Keratinocyte (primary cell): ENCODE data around the gene CST4. TPM values are rescaled to one million over a fixed set of nuclear protein-coding genes. Genes with fewer than 3 reads are reported as not detected.

Experiments used
- DNase-seq: peaks from one replicate; pipeline ENCODE4 v3.0.0-alpha.2; 2011; ENCODE audit warnings: low read depth, missing footprints, low spot score
- FAIRE-seq: peaks from 2 replicates; lab custom pipeline; 2011; peaks lifted over from hg19 to GRCh38; lab: Jason Lieb, UNC
- H2AFZ ChIP-seq: 2 replicates; pipeline ENCODE4 v1.6.0; 2012; ENCODE audit warnings: low read length, control low read depth, inconsistent platforms; ENCODE audit not compliant: control insufficient read depth
- H3K27ac ChIP-seq: 2 replicates; pipeline ENCODE4 v1.5.1; 2011; ENCODE audit warnings: low read length; ENCODE audit not compliant: control insufficient read depth, insufficient read depth
- H3K27me3 ChIP-seq: 3 replicates; pipeline ENCODE4 v1.6.0; 2011; ENCODE audit warnings: low read length; ENCODE audit not compliant: control insufficient read depth, insufficient read depth; ENCODE audit errors: extremely low read depth
- H3K36me3 ChIP-seq, 2 experiments: 2 replicates in 1 of 2; 3 replicates in 1 of 2; pipeline ENCODE4 v1.5.1; 2011; ENCODE audit warnings: low read length in 2 of 2, mild to moderate bottlenecking in 1 of 2; ENCODE audit not compliant: control insufficient read depth in 2 of 2, insufficient read depth in 2 of 2; ENCODE audit errors: extremely low read depth in 1 of 2
- H3K4me1 ChIP-seq: 3 replicates; pipeline ENCODE4 v1.5.1; 2011; ENCODE audit warnings: low read length; ENCODE audit not compliant: control insufficient read depth, insufficient read depth; ENCODE audit errors: extremely low read depth
- H3K4me2 ChIP-seq: 3 replicates; pipeline ENCODE4 v1.6.0; 2011; ENCODE audit warnings: low read depth, low read length; ENCODE audit not compliant: control insufficient read depth, insufficient read depth; ENCODE audit errors: extremely low read depth
- H3K4me3 ChIP-seq, 3 experiments: fragments of 200-600 bp in 1 of 3; sonication (generic) in 1 of 3; 2 replicates in 2 of 3; 3 replicates in 1 of 3; pipeline ENCODE4 v1.5.1; 2011 to 2016; ENCODE audit warnings: low read length in 3 of 3, mild to moderate bottlenecking in 3 of 3, control low read depth in 2 of 3, inconsistent platforms in 1 of 3, low read depth in 1 of 3, mixed read lengths in 1 of 3, mixed run types in 1 of 3, moderate library complexity in 1 of 3; ENCODE audit not compliant: control insufficient read depth in 2 of 3, insufficient read depth in 2 of 3; ENCODE audit errors: extremely low read depth in 1 of 3
- H3K79me2 ChIP-seq: 2 replicates; pipeline ENCODE4 v1.6.0; 2012; ENCODE audit warnings: low read length; ENCODE audit not compliant: control insufficient read depth, insufficient read depth
- H3K9ac ChIP-seq: 3 replicates; pipeline ENCODE4 v1.6.0; 2011; ENCODE audit warnings: low read length; ENCODE audit not compliant: control insufficient read depth, insufficient read depth; ENCODE audit errors: extremely low read depth
- H3K9me1 ChIP-seq: 3 replicates; pipeline ENCODE4 v1.6.0; 2011; ENCODE audit warnings: low read length; ENCODE audit not compliant: control insufficient read depth, insufficient read depth; ENCODE audit errors: extremely low read depth
- H3K9me3 ChIP-seq: 2 replicates; pipeline ENCODE4 v1.5.1; 2012; ENCODE audit warnings: low read depth, low read length; ENCODE audit not compliant: control insufficient read depth
- H4K20me1 ChIP-seq: 3 replicates; pipeline ENCODE4 v1.6.0; 2011; ENCODE audit warnings: low read length; ENCODE audit not compliant: control insufficient read depth, insufficient read depth; ENCODE audit errors: extremely low read depth
- EZH2 ChIP-seq: IDR thresholded peaks from one replicate; pipeline ENCODE4 v1.6.1; 2012; ENCODE audit warnings: inconsistent platforms, mild to moderate bottlenecking, low read length, moderate library complexity
- dilution Hi-C: fragments of 300-500 bp; cut with MboI; formaldehyde crosslinking; loops from one replicate; pipeline ENCODE4 v1.7.0; 2020; ENCODE audit warnings: low sequenced_read_pairs; ENCODE audit not compliant: extremely low pct_ligation_motif_present
- polyA plus RNA-seq, 5 experiments: library from polyadenylated mRNA; depleted of rRNA in 3 of 5; stranded (reverse) in 3 of 5; stranded (forward) in 1 of 5; unstranded in 1 of 5; fragments of >200 nt; gene quantifications; 1 replicate in 1 of 5; 2 replicates in 3 of 5; 3 replicates in 1 of 5; pipeline versions ENCODE4 v1.2.1 to v1.2.3, GENCODE V29; 2011 to 2012; ENCODE audit warnings: missing spikeins in 2 of 5, low read depth in 1 of 5, low replicate concordance in 1 of 5
- TF ChIP-seq, protein P1 (sequence below), 3 experiments: IDR thresholded peaks in 1 of 3; conservative IDR thresholded peaks in 1 of 3; optimal IDR thresholded peaks in 1 of 3; 2 replicates in 2 of 3; 3 replicates in 1 of 3; pipeline versions ENCODE3 to v1.5.1; 2011; ENCODE audit warnings: low read length in 3 of 3, mild to moderate bottlenecking in 3 of 3, moderate library complexity in 2 of 3, control low read depth in 1 of 3, inconsistent platforms in 1 of 3; ENCODE audit not compliant: insufficient read depth in 2 of 3; ENCODE audit errors: extremely low read depth in 1 of 3

CST4 gene
- polyA plus RNA-seq, 1 donor (not counting 4 experiments of a cell fraction or from before 2014, with no cell fraction given) = not detected

DNA sequence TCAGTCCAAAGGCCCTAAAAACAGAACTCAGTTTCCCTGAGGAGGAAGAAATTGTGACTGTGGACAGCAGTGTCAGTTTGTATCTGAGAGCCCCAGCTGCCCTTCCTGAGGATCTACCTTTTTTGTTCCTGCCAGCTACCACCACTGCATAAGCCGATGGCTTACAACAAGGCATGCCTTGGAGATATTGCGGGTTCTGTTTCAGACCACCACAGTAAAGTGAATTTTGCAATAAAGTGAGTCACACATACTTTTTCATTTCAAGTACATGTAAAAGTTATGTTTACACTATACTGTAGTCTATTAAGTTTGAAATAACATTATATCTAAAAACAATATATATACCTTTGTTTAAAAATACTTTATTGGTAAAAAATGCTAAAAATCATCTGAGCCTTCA is 41.5 kb downstream of the CST4 start:
- DNase-seq (no peak), FAIRE-seq (no peak)
- H3K4me3 ChIP-seq = no peak overlapping the region
- H3K4me1 ChIP-seq = peaks cover 4% of the 10 kb centered on the region
- no peaks in the 10 kb centered on the region for H3K9me1 ChIP-seq
- no peak overlapping the region for H3K27ac ChIP-seq
- H3K79me2 ChIP-seq = no peaks in the 10 kb centered on the region
- TF ChIP-seq, protein P1, sequence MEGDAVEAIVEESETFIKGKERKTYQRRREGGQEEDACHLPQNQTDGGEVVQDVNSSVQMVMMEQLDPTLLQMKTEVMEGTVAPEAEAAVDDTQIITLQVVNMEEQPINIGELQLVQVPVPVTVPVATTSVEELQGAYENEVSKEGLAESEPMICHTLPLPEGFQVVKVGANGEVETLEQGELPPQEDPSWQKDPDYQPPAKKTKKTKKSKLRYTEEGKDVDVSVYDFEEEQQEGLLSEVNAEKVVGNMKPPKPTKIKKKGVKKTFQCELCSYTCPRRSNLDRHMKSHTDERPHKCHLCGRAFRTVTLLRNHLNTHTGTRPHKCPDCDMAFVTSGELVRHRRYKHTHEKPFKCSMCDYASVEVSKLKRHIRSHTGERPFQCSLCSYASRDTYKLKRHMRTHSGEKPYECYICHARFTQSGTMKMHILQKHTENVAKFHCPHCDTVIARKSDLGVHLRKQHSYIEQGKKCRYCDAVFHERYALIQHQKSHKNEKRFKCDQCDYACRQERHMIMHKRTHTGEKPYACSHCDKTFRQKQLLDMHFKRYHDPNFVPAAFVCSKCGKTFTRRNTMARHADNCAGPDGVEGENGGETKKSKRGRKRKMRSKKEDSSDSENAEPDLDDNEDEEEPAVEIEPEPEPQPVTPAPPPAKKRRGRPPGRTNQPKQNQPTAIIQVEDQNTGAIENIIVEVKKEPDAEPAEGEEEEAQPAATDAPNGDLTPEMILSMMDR (optimal IDR thresholded peaks at IDR 0.05 in 1 of 3, IDR thresholded peaks at IDR 0.05 in 1 of 3, conservative IDR thresholded peaks at IDR 0.05 in 1 of 3; ENCODE audit: extremely low read depth in 1 of 3, insufficient read depth in 2 of 3, low read length in 3 of 3) = no peak
- TF ChIP-seq EZH2 = no peak
- no peak overlapping the region for H2AFZ ChIP-seq
- dilution Hi-C loops = no loop called here
- no peaks in the 10 kb centered on the region for H4K20me1 ChIP-seq
- no peaks in the 10 kb centered on the region for H3K27me3 ChIP-seq
- H3K36me3 ChIP-seq = no peaks in the 10 kb centered on the region
- H3K4me2 ChIP-seq = no peak overlapping the region
- no peak overlapping the region for H3K9ac ChIP-seq
- H3K9me3 ChIP-seq = no peaks in the 10 kb centered on the region

DNA sequence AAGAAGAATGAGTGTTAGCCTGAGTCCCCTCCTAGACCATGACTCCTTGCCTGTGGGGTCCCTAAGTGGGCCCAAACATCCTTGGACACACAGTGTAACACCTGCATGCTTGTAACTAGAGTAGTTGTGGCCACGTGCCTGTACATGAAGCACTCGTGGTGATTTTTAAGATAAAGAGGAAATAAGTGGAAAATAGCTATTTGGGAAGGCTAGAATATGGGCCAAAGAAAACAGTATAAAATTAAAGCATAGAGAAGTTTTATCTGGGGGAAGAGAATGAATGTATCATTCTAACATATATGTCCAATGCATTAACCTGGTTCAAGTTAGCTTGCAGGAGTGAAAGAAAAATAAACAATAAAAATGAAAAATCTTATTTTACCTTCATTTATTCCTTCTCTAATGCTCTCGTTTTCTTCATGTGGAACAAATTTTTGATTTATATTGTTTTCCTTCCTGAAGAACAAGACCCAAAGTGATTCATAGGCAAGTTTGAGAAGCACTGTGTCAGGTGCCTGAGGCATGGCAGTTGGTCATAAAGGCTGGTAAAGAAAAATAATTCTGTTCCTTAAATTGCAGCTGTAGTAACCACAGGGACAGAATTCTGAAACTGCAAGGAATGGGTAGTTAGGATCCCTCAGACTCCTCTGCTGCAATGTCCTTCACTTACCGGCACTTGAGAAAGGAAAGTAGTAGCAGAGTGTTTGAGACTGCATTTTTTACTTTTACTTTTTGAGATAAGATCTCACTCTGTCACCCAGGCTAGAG is 42.5 kb downstream of the CST4 start:
- Histone ChIP-seq H3K27ac (no peak overlapping the region), H3K4me2 (no peak overlapping the region), H3K4me3 (no peak overlapping the region), H3K36me3 (no peaks in the 10 kb centered on the region), H3K9me3 (no peaks in the 10 kb centered on the region), H3K4me1 (peaks cover 5% of the 10 kb centered on the region), H4K20me1 (no peaks in the 10 kb centered on the region), H3K79me2 (no peaks in the 10 kb centered on the region), H3K9ac (no peak overlapping the region), H3K9me1 (no peaks in the 10 kb centered on the region), H2AFZ (no peak overlapping the region), H3K27me3 (no peaks in the 10 kb centered on the region)
- TF ChIP-seq, protein P1 (optimal IDR thresholded peaks at IDR 0.05 in 1 of 3, IDR thresholded peaks at IDR 0.05 in 1 of 3, conservative IDR thresholded peaks at IDR 0.05 in 1 of 3; ENCODE audit: extremely low read depth in 1 of 3, insufficient read depth in 2 of 3, low read length in 3 of 3) = no peak
- no peak for TF ChIP-seq EZH2
- DNase-seq (no peak), FAIRE-seq (no peak)
- dilution Hi-C loops = no loop called here
